Measurements from ENCODE around the gene TRRAP.

GRCh38 chr7:98930921-98931320 lies 52.6 kb downstream of the TRRAP start:
- TF ChIP-seq POLR2AphosphoS5 (IDR thresholded peaks at IDR 0.05) (no peak), CTCF (IDR thresholded peaks at IDR 0.05; ENCODE audit: poor library complexity, severe bottlenecking) (no peak), REST (IDR thresholded peaks at IDR 0.05; ENCODE audit: borderline replicate concordance) (no peak), RAD21 (conservative IDR thresholded peaks at IDR 0.05) (no peak), EP300 (conservative IDR thresholded peaks at IDR 0.05; ENCODE audit: poor library complexity, severe bottlenecking) (no peak), EZH2 (IDR thresholded peaks at IDR 0.05; ENCODE audit: borderline replicate concordance, insufficient read depth, low read length, poor library complexity, severe bottlenecking) (no peak), SMC3 (conservative IDR thresholded peaks at IDR 0.05; ENCODE audit: poor library complexity) (no peak)

Data from neural cell (in vitro differentiated cells).